ENCODE measurements around the gene NUP133. TPM values are rescaled to one million over a fixed set of nuclear protein-coding genes. Genes with fewer than 3 reads are reported as not detected.

NUP133 gene
- 10 to 100 TPM; 13.5 to 16.3 TPM for total RNA-seq

- ATAC-seq: peak; percentile 99
- Histone ChIP-seq H3K36me3 (replicated peaks in 1 of 2; ENCODE audit: insufficient read depth in 1 of 2, low read depth in 2 of 2) (peaks cover 0 to 7% of the 10 kb centered on the region in 2 donors), H3K27me3 (no peaks in the 10 kb centered on the region), H3K4me1 (peaks cover 18% of the 10 kb centered on the region), H3K27ac (peak within 1 kb of the TSS; percentile 88 to 97 (median 91)), H3K4me3 (peak within 1 kb of the TSS; percentile 94 to 97), H3K9me3 (no peaks in the 10 kb centered on the region)
- peak; percentile 99 to 100 (median 100) for DNase-seq
- intact Hi-C loops (cut with DNase I): no loop called here
- peak; percentile 87 to 98 (median 96) for TF ChIP-seq POLR2A (IDR thresholded peaks at IDR 0.05)
- peak in 1 of 7 experiments; percentile 28 for TF ChIP-seq CTCF (IDR thresholded peaks at IDR 0.05)
- 0 to 1% methylated on average over 15 to 65 of the region's 65 CpGs for WGBS, 2 donors
Measured at GRCh38 chr1:229507951-229508822, at the start of gene NUP133. Gene NUP133 (minus strand): TSS chr1:229508341. CDS start chr1:229508249, 92 bp downstream.

GRCh38 chr1:229557200-229557850 is 49.2 kb upstream of the NUP133 start:
- H3K27me3 ChIP-seq: no peaks in the 10 kb centered on the region
- no peak for ATAC-seq
- H3K27ac ChIP-seq: peak overlapping the region; percentile 85 to 93 (median 88)
- intact Hi-C loops (cut with DNase I): no loop called here
- no peak for TF ChIP-seq POLR2A (IDR thresholded peaks at IDR 0.05)
- no peak for TF ChIP-seq CTCF (IDR thresholded peaks at IDR 0.05)
- H3K36me3 ChIP-seq (replicated peaks in 1 of 2; ENCODE audit: insufficient read depth in 1 of 2, low read depth in 2 of 2): no peaks in the 10 kb centered on the region
- H3K4me3 ChIP-seq: peak overlapping the region; percentile 29 to 58
- 20 to 25% methylated on average over 5 of the region's 5 CpGs for WGBS, 2 donors
- H3K9me3 ChIP-seq: no peaks in the 10 kb centered on the region
- peaks cover 37% of the 10 kb centered on the region for H3K4me1 ChIP-seq
- DNase-seq: no peak

GRCh38 chr1:229554886-229555621 is 46.9 kb upstream of the NUP133 start:
- whole genome bisulfite sequencing, 2 donors: 83 to 90% methylated on average over 10 of the region's 10 CpGs
- Histone ChIP-seq H3K9me3 (no peaks in the 10 kb centered on the region), H3K27me3 (no peaks in the 10 kb centered on the region), H3K4me3 (no peak overlapping the region), H3K4me1 (peaks cover 45% of the 10 kb centered on the region), H3K36me3 (replicated peaks in 1 of 2; ENCODE audit: insufficient read depth in 1 of 2, low read depth in 2 of 2) (no peaks in the 10 kb centered on the region), H3K27ac (no peak overlapping the region)
- no peak for TF ChIP-seq CTCF (IDR thresholded peaks at IDR 0.05)
- no peak for TF ChIP-seq POLR2A (IDR thresholded peaks at IDR 0.05)
- intact Hi-C loops (cut with DNase I): no loop called here
- DNase-seq (no peak), ATAC-seq (no peak)

- no peak for DNase-seq
- Histone ChIP-seq H3K27me3 (no peaks in the 10 kb centered on the region), H3K4me1 (peaks cover 46% of the 10 kb centered on the region), H3K9me3 (no peaks in the 10 kb centered on the region), H3K4me3 (no peak overlapping the region), H3K36me3 (replicated peaks in 1 of 2; ENCODE audit: insufficient read depth in 1 of 2, low read depth in 2 of 2) (no peaks in the 10 kb centered on the region), H3K27ac (no peak overlapping the region)
- intact Hi-C loops (cut with DNase I): no loop called here
- no peak for ATAC-seq
- TF ChIP-seq CTCF (IDR thresholded peaks at IDR 0.05) (no peak), POLR2A (IDR thresholded peaks at IDR 0.05) (no peak)
- 52 to 54% methylated on average over 7 of the region's 7 CpGs for WGBS, 2 donors
Measured at GRCh38 chr1:229553621-229554130, 45.5 kb upstream of the NUP133 start.
